Colon (tissue), 2 donors: ENCODE results near the gene ZFAND5.

Experiments
- FAIRE-seq: peaks from 2 replicates; lab custom pipeline; 2012; peaks lifted over from hg19 to GRCh38; lab: Jason Lieb, UNC
- donor health status: control.
- donor health status: control.

Gene ZFAND5

DNA sequence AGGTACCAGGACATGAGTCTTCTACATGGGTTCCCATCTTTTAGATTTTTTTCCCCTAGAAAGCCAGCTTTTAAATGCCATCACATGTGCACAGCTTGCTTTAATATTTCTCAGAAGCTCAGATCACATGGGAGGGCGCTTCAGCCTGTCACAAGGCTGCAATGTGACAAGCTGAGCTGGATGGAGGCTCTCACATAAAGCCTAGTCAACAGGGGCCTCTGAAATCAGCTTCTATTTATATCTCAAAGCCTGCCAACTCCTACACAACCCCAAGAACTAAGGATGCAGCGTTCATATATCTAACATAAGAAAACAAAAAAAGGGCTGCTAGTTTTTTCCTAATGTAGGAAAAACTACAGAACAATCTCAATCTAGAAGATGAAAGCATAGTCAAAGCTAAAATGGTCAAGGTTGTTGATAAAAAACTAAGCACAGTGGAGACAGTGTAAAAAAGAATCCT is 2.3 kb downstream of the ZFAND5 start:
- FAIRE-seq = no peak

DNA sequence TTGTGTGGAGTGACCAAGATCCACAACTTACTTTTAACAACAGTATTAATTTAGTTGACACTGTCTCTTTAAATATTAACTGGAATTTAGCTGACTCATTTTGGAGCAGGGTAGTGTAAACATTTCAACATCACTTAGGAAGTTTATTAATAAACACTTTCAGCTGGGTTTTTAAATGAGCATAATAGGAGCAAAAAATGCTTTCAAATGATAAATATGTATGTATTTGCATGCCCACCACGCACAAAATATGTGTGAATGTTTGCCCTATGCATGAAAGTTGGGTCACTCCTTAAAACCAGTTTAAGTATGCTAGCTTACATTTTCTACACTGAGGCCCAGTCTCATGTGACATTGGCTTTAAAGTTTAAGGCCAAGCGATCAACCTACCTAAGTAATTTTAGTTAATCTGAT is 2.9 kb downstream of the ZFAND5 start:
- no peak for FAIRE-seq

DNA sequence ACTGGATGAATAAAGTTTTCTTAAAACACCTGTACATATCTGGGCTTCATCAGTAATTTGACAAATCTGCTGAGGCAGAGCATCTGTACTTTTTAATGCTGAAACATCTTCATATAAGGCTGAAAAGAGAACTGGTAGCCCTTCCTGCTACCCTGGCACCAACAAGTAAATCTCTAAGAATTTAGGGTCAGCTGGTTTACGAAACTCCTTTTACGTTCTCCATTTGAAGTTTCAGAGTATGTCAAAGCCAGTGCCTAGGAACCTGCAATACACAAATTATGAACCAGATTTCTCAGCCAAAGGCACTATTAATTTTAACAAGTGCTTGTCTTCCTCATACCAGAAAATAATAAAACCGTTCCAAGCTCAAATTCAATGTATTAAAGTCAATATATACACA is 3.8 kb downstream of the ZFAND5 start:
- no peak for FAIRE-seq

DNA sequence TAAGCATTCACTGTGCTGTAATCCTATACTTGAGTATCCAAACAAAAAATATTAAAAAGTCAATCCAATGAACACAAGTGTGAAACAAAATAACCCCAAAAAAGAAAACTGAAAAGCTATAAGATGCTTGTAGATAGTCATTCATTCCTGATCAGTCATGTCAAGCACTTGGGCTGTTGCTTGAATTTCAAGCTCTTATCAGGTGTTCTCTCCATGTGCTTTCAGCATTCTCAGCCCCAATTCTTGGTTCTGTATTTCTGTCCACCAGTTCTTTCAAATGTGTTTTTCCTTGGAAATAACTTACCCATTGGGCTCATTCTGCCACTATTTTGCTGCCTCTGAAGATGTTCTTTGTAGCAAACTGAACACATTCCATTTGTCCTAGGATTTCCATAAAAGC is 4.7 kb downstream of the ZFAND5 start:
- no peak for FAIRE-seq

DNA sequence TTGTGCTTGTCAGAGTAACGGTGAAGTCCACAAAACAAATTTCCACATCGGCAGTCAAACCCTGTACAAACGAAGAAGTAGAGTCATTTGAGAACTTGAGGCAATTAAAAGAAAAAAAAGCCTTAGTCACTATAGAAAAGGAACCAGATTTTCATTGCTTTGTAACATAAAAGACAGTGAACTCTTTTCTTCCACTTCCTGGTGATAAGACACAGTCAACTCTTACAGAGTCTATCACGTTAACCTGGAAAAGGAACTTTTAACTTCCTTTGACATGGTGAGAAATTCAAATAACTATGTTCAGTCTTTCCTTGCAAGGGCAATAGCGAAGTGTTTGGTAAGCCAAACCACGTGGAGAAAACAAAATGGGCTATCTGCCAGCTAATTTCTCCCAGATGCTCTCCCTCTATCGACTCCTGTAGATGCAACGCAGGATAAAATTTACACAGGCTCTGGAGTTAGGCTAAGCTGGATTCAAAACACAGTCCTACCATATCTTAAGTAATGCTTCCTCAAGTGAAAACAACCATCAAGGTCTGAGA is 8.9 kb downstream of the ZFAND5 start:
- FAIRE-seq = no peak

DNA sequence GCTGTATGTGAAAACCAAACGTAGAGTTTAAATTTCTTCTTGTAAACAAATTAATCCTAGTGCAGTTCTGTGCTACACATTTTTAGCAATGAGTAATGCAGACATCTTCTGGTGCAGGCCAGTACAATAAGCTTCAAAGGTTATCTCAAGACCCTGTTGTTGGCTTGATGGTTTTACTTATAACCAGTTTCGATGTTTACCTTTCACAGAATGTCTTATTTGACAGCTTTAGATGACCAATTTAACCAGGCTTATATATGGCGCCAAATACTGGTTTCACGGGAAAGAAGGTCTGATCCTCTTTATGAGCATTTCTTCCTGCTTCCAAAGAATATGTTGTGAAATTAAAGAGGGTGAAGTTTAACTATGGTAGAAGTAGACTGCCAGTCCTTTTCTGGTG is 9.9 kb downstream of the ZFAND5 start:
- no peak for FAIRE-seq

DNA sequence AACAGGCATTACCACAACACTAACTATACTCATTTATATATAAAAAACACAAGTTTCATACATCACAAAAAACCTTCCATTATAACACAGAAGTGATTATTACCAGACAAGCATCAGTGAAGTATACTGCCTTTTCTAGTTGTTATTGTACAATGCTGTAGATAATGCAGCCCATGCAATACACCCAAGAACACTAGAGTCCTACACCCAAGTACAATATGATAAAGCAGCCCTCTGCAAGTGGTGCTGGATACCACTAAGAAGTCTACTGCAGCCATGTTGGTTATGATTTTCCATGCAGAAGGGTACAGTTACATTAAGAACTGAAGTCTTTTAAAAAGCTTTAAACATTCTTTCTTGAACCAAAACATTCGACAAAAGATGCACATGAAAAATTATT is 10.3 kb downstream of the ZFAND5 start:
- FAIRE-seq = no peak

DNA sequence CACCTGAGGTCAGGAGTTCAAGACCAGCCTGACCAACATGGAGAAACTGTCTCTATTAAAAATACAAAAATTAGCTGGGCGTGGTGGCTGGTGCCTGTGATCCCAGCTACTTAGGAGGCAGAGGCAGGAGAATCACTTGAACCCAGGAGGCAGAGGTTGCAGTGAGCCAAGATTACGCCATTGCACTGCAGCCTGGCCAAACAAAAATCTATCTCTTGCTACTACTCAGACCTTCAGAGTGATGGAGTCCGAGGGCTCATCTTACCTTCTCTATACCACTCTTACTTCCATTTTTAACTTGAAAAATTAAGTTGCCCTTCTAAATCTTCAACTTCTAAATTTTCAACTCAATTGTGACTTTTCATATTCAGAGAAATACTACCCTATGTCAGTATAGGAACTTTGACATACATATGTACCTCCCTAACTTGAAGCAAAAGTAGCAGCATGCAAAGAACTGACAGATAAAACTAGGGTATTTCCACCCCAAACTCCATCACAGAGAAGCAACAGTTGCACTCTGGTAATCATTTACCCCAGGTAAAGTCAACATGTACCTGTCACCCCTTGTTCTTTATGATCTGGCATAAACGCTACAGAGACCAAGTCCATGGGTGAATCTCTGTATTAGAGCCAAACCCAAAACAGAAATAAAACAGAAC is 11.4 kb downstream of the ZFAND5 start:
- FAIRE-seq = no peak

DNA sequence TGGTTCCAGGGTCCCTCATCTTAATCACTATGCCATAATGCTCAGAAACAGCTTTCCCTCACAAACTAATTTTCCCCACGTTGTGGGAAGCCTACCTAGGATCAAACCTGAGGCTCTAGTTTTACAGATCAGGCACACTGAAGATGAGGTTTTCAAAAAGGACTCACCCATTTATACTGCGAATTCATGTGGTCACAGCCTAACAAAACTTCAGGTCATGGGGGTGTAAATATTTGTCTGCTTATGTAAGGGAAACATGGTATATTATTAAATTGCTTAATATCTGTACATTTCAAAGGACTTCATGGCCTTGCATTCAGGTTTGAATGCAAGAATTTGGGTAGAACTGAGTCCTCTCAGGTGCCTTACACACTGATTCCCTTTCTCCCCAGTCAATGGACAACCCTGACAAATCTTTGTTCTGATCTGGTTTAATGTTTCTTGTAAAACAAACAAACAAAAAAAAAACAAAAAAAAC is 12.1 kb downstream of the ZFAND5 start:
- no peak for FAIRE-seq

DNA sequence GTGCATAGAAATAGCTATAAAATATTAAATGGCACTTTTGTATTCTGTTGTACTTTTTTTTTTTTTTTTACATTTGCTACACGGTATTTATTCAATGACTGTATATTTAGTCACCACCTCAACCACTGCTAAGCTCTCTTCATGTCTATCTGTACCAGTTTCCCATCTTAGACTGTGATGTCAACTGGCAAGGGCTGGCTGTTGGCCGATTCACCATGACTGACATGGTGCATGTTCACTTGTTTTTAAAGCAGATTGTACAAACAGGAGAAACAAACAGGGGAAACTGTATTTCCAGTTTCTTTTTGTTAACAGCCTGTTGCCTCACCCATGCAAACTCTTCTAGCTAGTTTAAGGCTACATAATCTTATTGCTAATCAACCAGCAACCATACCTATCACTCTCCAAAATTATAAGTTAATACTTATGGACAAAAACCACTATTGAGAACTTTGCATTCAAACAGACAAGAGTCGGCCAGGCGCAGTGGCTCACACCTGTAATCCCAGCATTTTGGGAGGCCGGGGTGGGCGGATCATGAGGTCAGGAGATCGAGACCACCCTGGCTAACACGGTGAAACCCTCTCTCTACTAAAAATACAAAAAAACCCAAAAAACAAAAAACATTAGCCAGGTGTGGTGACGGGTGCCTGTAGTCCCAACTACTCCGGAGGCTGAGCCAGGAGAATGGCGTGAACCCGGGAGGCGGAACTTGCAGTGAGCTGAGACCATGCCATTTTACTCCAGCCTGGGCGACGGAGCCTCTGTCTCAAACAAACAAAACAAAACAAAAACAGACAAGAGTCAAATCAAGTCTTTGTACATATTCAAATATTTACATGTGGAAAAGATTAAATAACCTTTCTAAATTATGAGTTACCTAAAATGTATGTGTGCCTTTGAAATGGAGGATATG is 13.2 kb downstream of the ZFAND5 start:
- FAIRE-seq = no peak

DNA sequence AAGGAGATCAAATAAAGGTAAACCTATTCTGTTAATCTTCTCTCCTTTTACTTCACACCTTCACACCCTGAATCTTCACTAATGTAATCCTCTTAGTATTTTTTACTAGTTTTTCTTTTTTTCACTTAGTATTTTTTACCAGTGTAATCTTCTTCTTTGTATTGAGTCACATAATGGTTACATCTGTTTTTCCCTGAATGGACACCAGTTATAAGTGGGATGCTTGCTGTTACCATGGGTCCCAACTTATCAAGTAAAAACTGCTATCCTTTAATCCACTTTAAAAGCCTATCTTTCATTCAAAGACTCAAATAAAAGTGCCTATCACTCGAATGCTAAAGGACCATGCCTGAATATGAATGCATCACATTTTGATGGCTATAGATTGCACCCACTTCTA is 15.1 kb downstream of the ZFAND5 start:
- no peak for FAIRE-seq

DNA sequence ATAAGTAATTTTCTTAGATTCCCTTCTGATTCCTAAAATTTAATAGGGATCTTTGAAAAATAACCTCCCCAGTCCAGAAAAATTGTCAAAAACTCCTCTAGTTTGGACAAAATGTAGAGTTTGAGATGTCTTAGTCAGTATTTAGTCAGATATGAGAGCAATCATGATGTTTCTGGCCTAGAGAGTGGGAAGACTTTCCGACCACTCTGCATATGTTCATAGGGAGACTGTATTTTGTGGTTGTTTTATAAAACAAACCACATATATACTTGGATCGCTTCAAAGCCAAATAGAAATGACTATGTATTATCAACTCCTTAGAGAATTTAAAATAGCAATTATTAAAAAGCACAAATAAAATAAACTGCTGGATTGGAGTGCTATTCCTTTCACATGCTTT is 15.8 kb downstream of the ZFAND5 start:
- no peak for FAIRE-seq

DNA sequence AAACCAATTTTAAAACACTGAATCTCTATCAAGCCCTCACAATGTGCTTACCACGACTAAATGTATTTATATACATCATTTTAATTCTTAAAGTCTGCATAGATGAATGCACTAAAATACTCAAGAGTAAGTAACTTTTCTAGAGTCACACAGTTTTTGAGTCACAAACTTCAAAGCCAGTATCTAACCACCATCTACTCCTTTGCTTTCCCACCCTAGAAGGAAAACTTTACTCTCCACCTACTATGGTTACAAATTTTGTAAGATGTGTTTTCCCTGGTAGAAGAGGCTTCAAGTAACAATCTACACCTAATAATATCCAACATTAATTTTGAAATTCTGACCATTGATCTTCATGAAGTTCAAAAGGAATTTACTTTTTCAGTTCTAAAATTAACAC is 18.7 kb downstream of the ZFAND5 start:
- FAIRE-seq = no peak

DNA sequence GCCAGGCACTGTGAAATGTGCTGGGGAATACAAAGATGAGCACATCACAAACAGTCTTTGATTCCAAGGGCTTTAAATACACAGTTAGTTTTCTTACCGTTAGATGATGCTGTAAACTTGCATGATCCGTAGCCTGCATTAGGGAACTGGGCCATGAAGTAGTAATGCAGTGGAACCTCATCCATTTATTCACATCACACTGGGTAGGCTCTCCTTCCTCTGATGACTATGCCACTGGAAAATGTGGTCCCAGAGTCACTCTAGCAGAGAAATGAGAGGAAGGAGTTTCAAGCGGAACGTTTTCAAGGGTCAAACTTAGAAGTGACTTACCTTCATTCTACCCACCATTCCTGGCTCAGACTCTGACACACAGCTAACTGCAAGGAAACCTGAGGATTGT is 26.4 kb downstream of the ZFAND5 start:
- FAIRE-seq = no peak

DNA sequence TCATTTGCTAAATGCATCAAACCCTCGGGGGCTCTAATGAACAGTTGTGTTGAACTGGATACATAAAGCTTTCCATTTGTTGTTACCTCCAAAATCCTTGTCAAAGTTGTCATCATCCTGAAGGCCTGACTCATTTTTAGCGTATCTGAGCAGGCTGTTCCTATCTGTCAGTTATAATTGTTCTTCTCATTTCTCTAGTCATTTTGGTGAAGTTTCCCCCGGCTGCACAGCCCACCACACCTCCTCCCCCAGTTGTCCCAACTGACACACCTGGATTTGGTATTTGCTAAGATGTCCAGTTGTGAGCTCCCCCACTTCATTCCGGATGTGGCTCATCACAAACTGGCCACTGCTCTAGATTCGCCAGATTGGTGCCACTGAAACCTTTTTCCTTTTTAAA is 27.7 kb downstream of the ZFAND5 start:
- no peak for FAIRE-seq

DNA sequence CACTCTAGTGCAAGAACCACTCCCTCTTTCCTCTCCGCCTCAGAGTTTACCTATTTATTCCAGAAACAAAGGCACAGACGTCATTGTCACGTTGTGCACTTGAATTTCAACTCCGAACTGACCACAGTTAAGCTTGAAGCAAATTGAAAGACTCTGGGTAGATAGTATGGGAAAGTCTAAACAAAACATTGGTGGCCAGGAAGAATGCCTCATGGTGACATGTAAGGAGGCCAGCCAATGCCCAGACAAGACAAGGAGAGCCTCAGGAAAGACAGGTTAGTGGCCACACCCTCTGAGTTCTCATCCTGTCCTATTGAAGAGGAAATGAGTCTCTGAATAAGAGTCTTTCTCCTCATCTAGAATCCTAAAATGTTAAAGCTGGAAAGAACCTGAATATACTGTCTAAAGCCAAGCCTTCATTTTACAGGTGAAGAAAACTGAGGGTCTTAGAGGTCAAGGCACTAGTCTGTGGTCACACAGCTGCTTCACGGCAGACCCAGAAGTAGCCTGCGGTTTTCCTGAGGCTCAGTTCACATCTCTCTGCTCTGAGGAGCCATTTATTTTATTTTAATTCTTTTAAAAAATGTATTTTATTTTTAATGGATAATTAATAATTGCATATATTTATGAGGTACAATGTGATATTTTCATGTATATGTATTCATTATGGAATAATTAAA is 30.2 kb downstream of the ZFAND5 start:
- FAIRE-seq = no peak

DNA sequence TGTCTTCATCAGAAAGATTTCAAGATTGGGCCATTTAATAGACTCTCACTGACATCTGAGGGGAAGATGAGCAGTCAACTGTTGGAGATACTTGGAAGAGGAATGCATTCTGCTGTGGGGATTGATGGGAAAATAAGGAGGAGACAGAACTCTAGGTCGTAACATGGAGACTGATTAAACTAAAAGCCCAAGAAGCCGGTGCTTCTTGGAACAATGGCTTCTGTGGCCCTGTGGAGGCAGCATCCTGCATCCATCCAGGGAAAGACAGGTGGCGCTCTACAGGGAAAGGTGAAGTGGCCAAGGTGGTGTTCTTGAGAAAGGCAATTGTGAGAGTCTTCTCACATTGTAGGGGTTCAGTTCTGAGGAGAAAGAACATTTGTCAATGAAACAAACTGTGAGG is 31.3 kb downstream of the ZFAND5 start:
- no peak for FAIRE-seq

DNA sequence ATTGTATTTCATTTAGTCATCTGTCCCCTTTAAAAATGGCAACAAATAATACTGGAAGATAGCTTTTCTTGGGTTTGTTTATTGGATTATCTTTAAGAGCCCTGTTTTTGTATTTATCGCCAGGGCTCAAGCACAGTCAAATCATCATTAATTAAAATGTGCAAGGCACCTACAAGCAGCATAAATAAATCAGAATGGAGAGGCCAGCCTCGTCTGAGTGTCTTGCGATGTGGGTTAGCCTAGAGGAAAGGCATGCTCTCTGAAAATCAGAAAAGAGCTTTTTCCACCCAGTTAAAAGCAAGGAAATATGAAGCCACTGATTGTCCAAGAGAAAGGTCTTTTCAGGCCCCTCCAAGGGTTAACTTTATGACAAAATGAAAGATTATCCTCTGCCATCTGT is 31.8 kb downstream of the ZFAND5 start:
- FAIRE-seq = no peak

DNA sequence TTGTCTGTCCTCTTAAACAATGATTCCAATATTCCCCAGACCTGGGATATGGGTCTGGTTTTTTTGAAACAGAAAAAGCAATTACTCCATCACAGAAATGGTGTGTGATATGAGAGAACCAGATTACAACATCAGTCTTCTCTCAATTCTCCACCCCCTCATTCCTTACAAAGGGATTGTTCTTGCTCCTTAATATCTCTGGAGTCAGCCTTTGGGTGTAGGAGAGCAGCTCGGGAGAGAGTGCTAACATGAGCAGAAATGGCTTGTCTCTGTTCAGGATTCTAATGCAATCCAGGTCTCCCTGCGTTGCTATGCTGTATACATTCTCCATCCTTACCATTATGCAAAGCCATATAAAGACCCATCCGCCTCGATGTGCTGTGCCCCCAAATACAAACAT is 32.7 kb downstream of the ZFAND5 start:
- no peak for FAIRE-seq

DNA sequence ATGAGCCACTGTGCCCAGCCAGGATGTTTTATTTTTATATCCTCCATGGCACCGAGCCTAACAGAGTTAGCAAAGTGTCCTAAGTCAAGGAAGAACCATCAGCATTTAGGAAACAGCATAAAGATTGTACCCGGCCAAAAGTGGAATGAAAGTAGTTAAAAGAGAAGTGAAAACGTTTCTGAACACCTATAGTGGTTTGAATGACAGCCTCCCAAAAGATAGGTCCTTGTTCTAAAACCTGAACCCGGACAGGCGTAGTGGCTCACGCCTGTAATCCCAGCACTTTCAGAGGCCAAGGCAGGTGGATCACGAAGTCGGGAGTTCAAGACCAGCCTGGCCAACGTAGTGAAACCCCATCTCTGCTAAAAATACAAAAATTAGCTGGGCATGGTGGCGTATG is 37.4 kb downstream of the ZFAND5 start:
- no peak for FAIRE-seq

DNA sequence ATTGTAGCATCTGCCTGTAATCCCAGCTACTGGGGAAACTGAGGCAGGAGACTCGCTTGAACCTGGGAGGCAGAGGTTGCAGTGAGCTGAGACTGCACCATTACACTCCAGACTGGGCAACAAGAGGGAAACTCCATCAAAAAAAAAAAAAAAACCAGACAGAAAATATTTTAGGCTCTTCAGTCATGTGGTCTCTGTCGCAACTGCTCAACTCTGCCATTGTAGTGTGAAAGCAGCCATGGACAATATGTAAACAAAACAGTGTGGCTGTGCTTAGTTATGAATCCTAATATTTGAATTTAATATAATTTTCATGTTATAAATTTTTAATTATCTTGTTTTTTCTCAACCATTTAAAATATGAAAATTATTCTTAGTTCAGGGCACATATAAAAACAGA is 38.4 kb downstream of the ZFAND5 start:
- no peak for FAIRE-seq

DNA sequence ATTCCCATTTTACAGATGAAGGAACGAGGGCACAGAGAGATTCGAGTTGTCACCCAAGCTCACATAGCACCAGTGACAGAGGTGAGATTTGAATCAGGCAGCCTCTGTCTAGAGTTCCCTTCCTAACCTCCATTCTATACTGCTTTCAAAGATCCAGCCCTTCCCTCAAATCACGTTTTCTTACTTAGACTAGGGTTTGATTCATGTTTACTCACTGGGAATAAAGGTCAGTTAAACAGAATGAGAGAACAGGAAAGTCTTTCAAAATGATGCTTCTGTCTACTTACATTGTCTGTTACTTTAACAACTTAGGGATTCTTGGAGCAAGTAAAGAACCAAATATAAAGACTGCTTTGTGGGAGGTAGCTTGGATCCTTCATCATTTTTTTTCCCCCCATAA is 40.0 kb downstream of the ZFAND5 start:
- FAIRE-seq = no peak

DNA sequence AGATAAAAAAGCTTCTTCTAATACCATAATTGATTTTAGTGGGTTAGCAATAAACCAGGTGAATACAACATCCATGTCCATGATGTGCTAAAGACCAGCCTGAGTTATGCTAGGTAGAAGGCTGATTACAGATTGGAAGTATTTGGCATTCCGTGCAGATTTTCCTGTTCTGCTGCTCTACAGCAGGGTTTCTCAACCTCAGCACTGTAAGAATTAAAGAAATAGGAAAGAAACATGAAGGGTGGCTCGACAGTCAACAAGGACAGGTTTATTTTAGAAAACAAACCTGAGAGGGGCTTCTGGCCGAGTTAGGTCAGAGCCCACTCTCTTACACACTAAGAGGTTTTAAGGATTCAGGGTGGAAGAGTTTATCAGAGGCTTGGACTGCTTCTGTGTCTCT is 42.3 kb downstream of the ZFAND5 start:
- no peak for FAIRE-seq
